Thyroid gland (tissue), 4 donors: ENCODE measurements around the gene PPP1R12A.

ENCODE experiments used
- CTCF ChIP-seq, 6 experiments: fragments of 200-600 bp in 3 of 6; fragments of 450-650 bp in 3 of 6; sonication (generic) in 3 of 6; IDR thresholded peaks; one replicate each; pipeline ENCODE4 v1.5.1; 2016 to 2019; ENCODE audit warnings: antibody characterized with exemption in 6 of 6, mild to moderate bottlenecking in 2 of 6, inconsistent platforms in 1 of 6, moderate library complexity in 1 of 6
- POLR2A ChIP-seq, 2 donors: fragments of 450-650 bp; IDR thresholded peaks; one replicate each; pipeline ENCODE4 v1.6.1; 2017; ENCODE audit warnings: antibody characterized with exemption in 2 of 2, mild to moderate bottlenecking in 2 of 2, moderate library complexity in 1 of 2

GRCh38 chr12:79955561-79955960 lies 20.7 kb upstream of the PPP1R12A start:
- TF ChIP-seq CTCF (IDR thresholded peaks at IDR 0.05) (no peak), POLR2A (IDR thresholded peaks at IDR 0.05) (no peak)
